ENCODE measurements around the gene ZNF618. TPM values are rescaled to one million over a fixed set of nuclear protein-coding genes. Genes with fewer than 3 reads are reported as not detected.

ZNF618 gene
- total RNA-seq, 2 donors from 2014 or later: 16.6 to 24.9 TPM

GRCh38 chr9:114072184-114073140 lies 196.4 kb downstream of the ZNF618 start:
- ATAC-seq (ENCODE audit: insufficient number of reproducible peaks, low FRiP score, low read depth) (peak; percentile 79), DNase-seq (ENCODE audit: low spot score) (peak; percentile 27)
- Histone ChIP-seq H3K9me3 (no peaks in the 10 kb centered on the region), H3K4me1 (ENCODE audit: control insufficient read depth in 1 of 2, low read depth in 2 of 2) (peaks cover 7 to 21% of the 10 kb centered on the region in 2 donors), H3K36me3 (no peaks in the 10 kb centered on the region), H3K27me3 (replicated peaks; ENCODE audit: insufficient read depth) (no peaks in the 10 kb centered on the region), H3K27ac (peak overlapping the region; percentile 63 to 70), H3K4me3 (peak overlapping the region; percentile 41)
- TF ChIP-seq, protein P1, sequence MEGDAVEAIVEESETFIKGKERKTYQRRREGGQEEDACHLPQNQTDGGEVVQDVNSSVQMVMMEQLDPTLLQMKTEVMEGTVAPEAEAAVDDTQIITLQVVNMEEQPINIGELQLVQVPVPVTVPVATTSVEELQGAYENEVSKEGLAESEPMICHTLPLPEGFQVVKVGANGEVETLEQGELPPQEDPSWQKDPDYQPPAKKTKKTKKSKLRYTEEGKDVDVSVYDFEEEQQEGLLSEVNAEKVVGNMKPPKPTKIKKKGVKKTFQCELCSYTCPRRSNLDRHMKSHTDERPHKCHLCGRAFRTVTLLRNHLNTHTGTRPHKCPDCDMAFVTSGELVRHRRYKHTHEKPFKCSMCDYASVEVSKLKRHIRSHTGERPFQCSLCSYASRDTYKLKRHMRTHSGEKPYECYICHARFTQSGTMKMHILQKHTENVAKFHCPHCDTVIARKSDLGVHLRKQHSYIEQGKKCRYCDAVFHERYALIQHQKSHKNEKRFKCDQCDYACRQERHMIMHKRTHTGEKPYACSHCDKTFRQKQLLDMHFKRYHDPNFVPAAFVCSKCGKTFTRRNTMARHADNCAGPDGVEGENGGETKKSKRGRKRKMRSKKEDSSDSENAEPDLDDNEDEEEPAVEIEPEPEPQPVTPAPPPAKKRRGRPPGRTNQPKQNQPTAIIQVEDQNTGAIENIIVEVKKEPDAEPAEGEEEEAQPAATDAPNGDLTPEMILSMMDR (IDR thresholded peaks at IDR 0.05): no peak

- Histone ChIP-seq H3K27ac (no peak overlapping the region), H3K4me3 (no peak overlapping the region), H3K27me3 (replicated peaks; ENCODE audit: insufficient read depth) (no peaks in the 10 kb centered on the region), H3K36me3 (no peaks in the 10 kb centered on the region), H3K4me1 (ENCODE audit: control insufficient read depth in 1 of 2, low read depth in 2 of 2) (peaks cover 7 to 28% of the 10 kb centered on the region in 2 donors), H3K9me3 (no peaks in the 10 kb centered on the region)
- TF ChIP-seq, protein P1 (IDR thresholded peaks at IDR 0.05): no peak
- DNase-seq (ENCODE audit: low spot score) (no peak), ATAC-seq (ENCODE audit: insufficient number of reproducible peaks, low FRiP score, low read depth) (no peak)
These were observed 199.5 kb downstream of the ZNF618 start for GRCh38 chr9:114075602-114076001.

DNA sequence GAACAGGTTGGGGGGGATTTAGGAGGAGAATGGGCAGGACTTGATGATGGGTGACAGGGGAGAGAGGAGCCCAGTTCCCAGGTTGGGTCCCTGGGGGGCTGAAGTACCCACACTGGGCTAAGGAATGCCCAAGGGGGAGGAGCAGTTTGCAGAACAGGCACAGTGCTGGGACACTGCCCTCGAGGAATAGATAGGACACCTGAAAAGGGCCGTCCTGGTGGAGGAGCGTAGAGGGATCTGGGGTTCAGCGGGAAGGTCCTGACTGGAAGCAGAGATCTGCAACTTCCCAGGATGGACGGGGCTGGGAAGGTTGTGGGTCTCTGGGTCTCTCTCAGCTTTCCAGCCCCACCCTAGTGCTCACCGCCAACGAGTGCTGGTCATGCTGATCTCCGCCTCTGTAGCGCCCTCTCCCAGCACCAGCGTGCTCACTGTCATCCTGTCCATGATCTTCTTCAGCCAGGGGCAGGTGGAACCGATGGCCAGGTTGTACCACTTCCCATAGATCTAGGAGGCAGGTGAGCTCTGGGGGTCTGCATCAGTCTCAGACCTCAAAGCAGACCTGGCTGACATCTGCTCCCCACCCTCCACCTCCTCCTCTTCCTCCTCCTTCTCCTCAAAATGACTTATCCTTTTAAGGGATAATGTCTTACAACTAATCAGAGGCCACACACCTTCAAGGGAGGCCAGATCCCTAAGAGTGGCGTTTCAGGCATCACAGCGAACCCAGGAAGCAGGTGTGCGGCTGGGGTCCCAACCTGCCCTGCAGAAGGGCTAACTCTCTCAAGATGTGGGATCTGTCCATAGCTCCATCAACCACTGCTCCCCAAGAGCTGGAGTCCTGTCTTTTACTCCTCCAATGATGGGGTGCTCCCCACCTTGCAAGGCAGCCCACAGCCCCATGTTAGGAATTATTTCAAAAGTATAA lies 200.4 kb downstream of the ZNF618 start:
- ATAC-seq (ENCODE audit: insufficient number of reproducible peaks, low FRiP score, low read depth) (no peak), DNase-seq (ENCODE audit: low spot score) (no peak)
- Histone ChIP-seq H3K4me3 (no peak overlapping the region), H3K27ac (no peak overlapping the region), H3K36me3 (no peaks in the 10 kb centered on the region), H3K4me1 (ENCODE audit: control insufficient read depth in 1 of 2, low read depth in 2 of 2) (peaks cover 7 to 24% of the 10 kb centered on the region in 2 donors), H3K27me3 (replicated peaks; ENCODE audit: insufficient read depth) (no peaks in the 10 kb centered on the region), H3K9me3 (no peaks in the 10 kb centered on the region)
- TF ChIP-seq, protein P1 (IDR thresholded peaks at IDR 0.05): no peak

GRCh38 chr9:114077162-114077837 lies 201.2 kb downstream of the ZNF618 start:
- peaks cover 4 to 16% of the 10 kb centered on the region in 2 donors for H3K4me1 ChIP-seq (ENCODE audit: control insufficient read depth in 1 of 2, low read depth in 2 of 2)
- H3K9me3 ChIP-seq: no peaks in the 10 kb centered on the region
- no peak for ATAC-seq (ENCODE audit: insufficient number of reproducible peaks, low FRiP score, low read depth)
- no peak for DNase-seq (ENCODE audit: low spot score)
- H3K27ac ChIP-seq: no peak overlapping the region
- TF ChIP-seq, protein P1 (IDR thresholded peaks at IDR 0.05): no peak
- H3K4me3 ChIP-seq: no peak overlapping the region
- H3K27me3 ChIP-seq (replicated peaks; ENCODE audit: insufficient read depth): no peaks in the 10 kb centered on the region
- no peaks in the 10 kb centered on the region for H3K36me3 ChIP-seq

Measured in thoracic aorta (tissue), 2 donors.